Esophagus muscularis mucosa (tissue), 4 donors: ENCODE data around the gene INO80C.

Experiments
- CTCF ChIP-seq, 3 experiments: fragments of 200-600 bp in 2 of 3; fragments of 450-650 bp in 1 of 3; sonication (generic) in 2 of 3; IDR thresholded peaks; one replicate each; pipeline ENCODE4 v1.5.1; 2017 to 2019; ENCODE audit warnings: antibody characterized with exemption in 3 of 3, mild to moderate bottlenecking in 2 of 3, moderate library complexity in 1 of 3
- EP300 ChIP-seq: sonication (generic); formaldehyde crosslinking; IDR thresholded peaks from one replicate; pipeline ENCODE4 v1.6.1; 2017; ENCODE audit warnings: antibody characterized with exemption
- POLR2A ChIP-seq: fragments of 450-650 bp; IDR thresholded peaks from one replicate; pipeline ENCODE4 v1.6.1; 2017; ENCODE audit warnings: antibody characterized with exemption, moderate library complexity, mild to moderate bottlenecking, low read depth
- POLR2AphosphoS5 ChIP-seq, 2 donors: sonication (generic); formaldehyde crosslinking; IDR thresholded peaks; one replicate each; pipeline ENCODE4 v1.6.1; 2017; ENCODE audit warnings: antibody characterized with exemption in 2 of 2

- TF ChIP-seq CTCF (IDR thresholded peaks at IDR 0.05) (no peak), POLR2A (no peak), POLR2AphosphoS5 (IDR thresholded peaks at IDR 0.05) (peak; percentile 66 to 75), EP300 (no peak)
Measured at GRCh38 chr18:35458677-35459441, 38.9 kb downstream of the INO80C start.
